ENCODE data around the gene GNAQ. TPM values are rescaled to one million over a fixed set of nuclear protein-coding genes. Genes with fewer than 3 reads are reported as not detected.

Gene GNAQ
- total RNA-seq, 4 donors from 2014 or later = 35.4 to 95.7 (median 52.3) TPM

- Histone ChIP-seq H3K4me1 (no peaks in the 10 kb centered on the region), H3K27ac (no peak overlapping the region), H3K36me3 (no peaks in the 10 kb centered on the region), H3K27me3 (no peaks in the 10 kb centered on the region), H3K4me3 (no peak overlapping the region), H3K9me3 (no peaks in the 10 kb centered on the region)
- TF ChIP-seq CTCF (IDR thresholded peaks at IDR 0.05) = no peak
- no peak for TF ChIP-seq POLR2A (IDR thresholded peaks at IDR 0.05)
- no peak for DNase-seq
- intact Hi-C loops (cut with DNase I; ENCODE audit: low total_unique reads) = no loop called here
Observed at GRCh38 chr9:77808751-77809081, 222.9 kb downstream of the GNAQ start.

DNA sequence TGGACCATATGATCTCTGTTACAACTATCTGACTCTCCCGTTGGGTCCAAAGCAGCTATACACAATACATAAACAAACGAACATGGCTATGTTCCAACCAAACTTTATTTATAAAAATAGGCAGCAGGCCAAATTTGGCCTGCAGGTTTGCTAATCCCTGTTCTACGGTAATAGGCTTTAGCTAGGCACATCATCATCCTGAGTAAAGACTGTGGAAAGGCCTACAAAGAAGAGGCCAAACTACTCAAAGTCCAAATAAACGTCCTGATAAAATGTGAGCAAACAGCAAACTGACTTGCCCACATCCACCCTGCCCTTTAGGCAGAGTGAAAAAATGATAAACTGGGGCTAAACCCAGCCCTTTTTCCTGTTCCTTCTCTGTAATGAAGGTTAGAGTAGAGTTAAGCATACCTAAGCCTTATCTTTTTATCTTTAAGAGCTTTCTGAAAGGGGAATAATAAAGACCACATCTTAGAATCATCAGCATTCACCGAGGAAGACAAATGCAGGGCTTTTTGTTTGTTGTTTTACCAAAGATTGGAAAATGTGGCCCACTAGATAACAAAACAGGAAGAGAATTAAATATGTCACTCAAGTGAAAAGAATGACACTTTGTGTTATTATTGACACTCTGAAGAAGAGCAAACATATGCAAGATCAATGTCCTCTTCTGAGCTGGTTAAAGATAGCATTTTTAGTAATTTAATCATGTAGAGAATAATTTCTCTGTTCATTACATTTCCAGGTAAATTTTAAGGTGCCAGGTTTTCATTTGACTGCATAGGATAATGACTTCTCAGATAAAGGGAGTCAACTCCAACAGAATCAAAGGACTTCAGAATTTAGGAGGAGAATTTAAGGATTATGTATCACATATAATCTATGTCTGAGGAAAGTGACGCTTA, 223.5 kb downstream of the GNAQ start:
- no peak for DNase-seq
- no peaks in the 10 kb centered on the region for H3K9me3 ChIP-seq
- H3K4me1 ChIP-seq = no peaks in the 10 kb centered on the region
- H3K4me3 ChIP-seq = no peak overlapping the region
- TF ChIP-seq POLR2A (IDR thresholded peaks at IDR 0.05) (no peak), CTCF (IDR thresholded peaks at IDR 0.05) (no peak)
- no peaks in the 10 kb centered on the region for H3K27me3 ChIP-seq
- H3K27ac ChIP-seq = no peak overlapping the region
- intact Hi-C loops (cut with DNase I; ENCODE audit: low total_unique reads) = no loop called here
- H3K36me3 ChIP-seq = no peaks in the 10 kb centered on the region

GRCh38 chr9:77807281-77807683, 224.3 kb downstream of the GNAQ start:
- TF ChIP-seq POLR2A (IDR thresholded peaks at IDR 0.05) (no peak), CTCF (IDR thresholded peaks at IDR 0.05) (no peak)
- no peaks in the 10 kb centered on the region for H3K9me3 ChIP-seq
- no peak for DNase-seq
- no peaks in the 10 kb centered on the region for H3K36me3 ChIP-seq
- H3K27ac ChIP-seq = no peak overlapping the region
- H3K4me3 ChIP-seq = no peak overlapping the region
- H3K27me3 ChIP-seq = no peaks in the 10 kb centered on the region
- H3K4me1 ChIP-seq = no peaks in the 10 kb centered on the region
- intact Hi-C loops (cut with DNase I; ENCODE audit: low total_unique reads) = no loop called here

- Histone ChIP-seq H3K27me3 (no peaks in the 10 kb centered on the region), H3K36me3 (no peaks in the 10 kb centered on the region), H3K9me3 (no peaks in the 10 kb centered on the region), H3K4me3 (no peak overlapping the region), H3K27ac (no peak overlapping the region), H3K4me1 (no peaks in the 10 kb centered on the region)
- no peak for TF ChIP-seq CTCF (IDR thresholded peaks at IDR 0.05)
- TF ChIP-seq POLR2A (IDR thresholded peaks at IDR 0.05) = no peak
- intact Hi-C loops (cut with DNase I; ENCODE audit: low total_unique reads) = no loop called here
- no peak for DNase-seq
Observed at GRCh38 chr9:77806741-77807140, 224.9 kb downstream of the GNAQ start.

DNA sequence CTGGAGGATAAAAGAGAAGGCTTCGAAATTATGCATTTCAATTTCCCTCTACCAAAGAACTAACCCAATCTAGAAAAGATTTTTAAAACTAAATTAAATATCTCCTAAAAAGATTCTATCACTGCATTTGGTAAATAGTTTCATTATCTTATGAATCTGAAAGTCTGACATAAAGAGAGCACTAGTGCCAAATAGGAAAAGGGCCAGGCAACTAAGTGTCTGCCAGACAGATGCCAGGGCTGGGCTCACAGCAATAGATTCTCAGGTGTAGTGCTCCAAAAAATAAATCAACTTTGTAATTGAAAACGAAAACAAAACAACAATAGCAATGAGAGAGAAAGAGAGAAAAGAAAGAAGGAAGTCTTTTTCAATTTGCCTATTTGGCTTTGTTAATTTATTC, 225.8 kb downstream of the GNAQ start:
- TF ChIP-seq CTCF (IDR thresholded peaks at IDR 0.05) (no peak), POLR2A (IDR thresholded peaks at IDR 0.05) (no peak)
- Histone ChIP-seq H3K36me3 (no peaks in the 10 kb centered on the region), H3K9me3 (no peaks in the 10 kb centered on the region), H3K27me3 (no peaks in the 10 kb centered on the region), H3K4me1 (no peaks in the 10 kb centered on the region), H3K4me3 (no peak overlapping the region), H3K27ac (no peak overlapping the region)
- intact Hi-C loops (cut with DNase I; ENCODE audit: low total_unique reads) = no loop called here
- no peak for DNase-seq
